Lower lobe of right lung (tissue), 2 donors: ENCODE data around the gene FBXL13. TPM values are rescaled to one million over a fixed set of nuclear protein-coding genes. Genes with fewer than 3 reads are reported as not detected.

Experiments
- ATAC-seq, 2 donors: fragments of 200-7000 bp; cut with Tn5 transposase; one replicate each; pipeline ENCODE4 v1.9.1; 2020 to 2022; ENCODE audit warnings: mild to moderate bottlenecking in 2 of 2, moderate library complexity in 2 of 2
- DNase-seq: peaks from one replicate; pipeline ENCODE4 v3.0.0-alpha.2; 2020
- H3K27ac ChIP-seq: fragments of 200-600 bp; one replicate; pipeline ENCODE4 v1.8.0; 2022
- H3K27me3 ChIP-seq: fragments of 200-600 bp; one replicate; pipeline ENCODE4 v1.8.0; 2022; ENCODE audit warnings: low read depth
- H3K36me3 ChIP-seq: fragments of 200-600 bp; one replicate; pipeline ENCODE4 v1.8.0; 2022; ENCODE audit warnings: mild to moderate bottlenecking
- H3K4me1 ChIP-seq: fragments of 200-600 bp; one replicate; pipeline ENCODE4 v1.8.0; 2022
- H3K4me3 ChIP-seq: fragments of 200-600 bp; one replicate; pipeline ENCODE4 v1.8.0; 2022; ENCODE audit warnings: mild to moderate bottlenecking
- H3K9me3 ChIP-seq: fragments of 200-600 bp; one replicate; pipeline ENCODE4 v1.8.0; 2022
- intact Hi-C: fragments of 100-400 bp; cut with DNase I; formaldehyde crosslinking; loops from one replicate; pipeline ENCODE4 v1.11.0; 2022
- long read RNA-seq: library from polyadenylated mRNA; unstranded; transcript quantifications from one replicate; pipeline ENCODE4 v2.0.0, GENCODE V29; 2021
- total RNA-seq: library from RNA; stranded (reverse); fragmentation: NEBNext Ultra II Directional; extraction: Animal tissue kit (Norgen Biotek cat#: 25700); gene quantifications from one replicate; pipeline ENCODE4 v1.2.1, GENCODE V29; 2021
- TF ChIP-seq, protein P1 (sequence below): fragments of 200-600 bp; IDR thresholded peaks from one replicate; pipeline ENCODE4 v1.8.0; 2022; ENCODE audit warnings: antibody characterized with exemption, mild to moderate bottlenecking
- donor health status: DM: no; HTN: yes; CAD: no; lungs with severe emphysema.

Gene FBXL13
- total RNA-seq = 3.4 TPM
- long read RNA-seq, partial matches to known transcripts = 1 of 14 reads
- long read RNA-seq, other reads (novel, unspliced or antisense) = 13 of 14 reads

DNA sequence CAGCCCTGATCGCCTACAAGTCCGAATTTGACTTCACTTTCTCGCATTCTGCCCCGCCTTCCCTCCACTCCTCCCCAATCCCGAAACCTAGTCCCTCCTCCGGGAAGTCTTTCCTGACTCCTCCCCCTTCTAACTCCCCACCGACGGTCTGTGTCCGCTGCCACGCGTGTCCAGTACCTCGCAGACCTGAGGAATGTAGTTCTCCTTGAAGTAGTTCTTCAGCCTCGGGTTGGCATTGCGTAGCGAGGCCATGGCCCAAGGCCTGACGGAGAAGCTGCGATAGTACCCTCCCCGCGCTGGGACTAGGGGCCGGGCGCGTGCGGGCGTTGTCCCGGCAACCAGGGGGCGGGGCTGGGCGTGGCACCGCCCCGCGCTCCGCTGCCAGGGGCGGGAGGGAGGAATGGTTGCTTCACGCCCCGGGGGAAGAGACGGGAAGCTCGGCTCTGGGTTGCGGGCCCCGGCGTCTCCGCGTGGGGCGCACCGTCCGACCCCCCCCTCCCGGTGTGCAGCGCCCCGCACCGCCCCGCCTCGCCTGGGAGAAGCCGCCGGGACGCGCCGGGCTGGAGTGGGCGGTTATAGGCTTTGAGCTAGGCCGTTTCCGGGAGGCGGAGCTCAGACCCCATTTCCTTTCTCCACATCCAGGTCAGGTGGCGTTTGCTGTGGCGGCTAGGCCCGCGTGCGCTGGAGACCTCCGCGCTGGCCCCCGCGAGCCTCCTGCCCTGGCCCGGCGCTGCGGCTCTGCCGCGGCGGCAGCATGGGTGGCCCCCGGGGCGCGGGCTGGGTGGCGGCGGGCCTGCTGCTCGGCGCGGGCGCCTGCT is at the start of gene FBXL13, which contains the start of gene ARMC10:
Gene FBXL13 (minus strand): TSS at position 278 of the 818 bp plus-strand sequence.
Gene ARMC10 (plus strand): TSS at position 622 of the 818 bp plus-strand sequence. CDS start 133 bp downstream, at position 755.
- ATAC-seq (peak; percentile 98), DNase-seq (peak; percentile 94)
- Histone ChIP-seq H3K27me3 (no peaks in the 10 kb centered on the region), H3K4me1 (peaks cover 20% of the 10 kb centered on the region), H3K4me3 (peak within 1 kb of the TSS; percentile 82), H3K36me3 (no peaks in the 10 kb centered on the region), H3K27ac (peak within 1 kb of the TSS; percentile 92), H3K9me3 (no peaks in the 10 kb centered on the region)
- TF ChIP-seq, protein P1, sequence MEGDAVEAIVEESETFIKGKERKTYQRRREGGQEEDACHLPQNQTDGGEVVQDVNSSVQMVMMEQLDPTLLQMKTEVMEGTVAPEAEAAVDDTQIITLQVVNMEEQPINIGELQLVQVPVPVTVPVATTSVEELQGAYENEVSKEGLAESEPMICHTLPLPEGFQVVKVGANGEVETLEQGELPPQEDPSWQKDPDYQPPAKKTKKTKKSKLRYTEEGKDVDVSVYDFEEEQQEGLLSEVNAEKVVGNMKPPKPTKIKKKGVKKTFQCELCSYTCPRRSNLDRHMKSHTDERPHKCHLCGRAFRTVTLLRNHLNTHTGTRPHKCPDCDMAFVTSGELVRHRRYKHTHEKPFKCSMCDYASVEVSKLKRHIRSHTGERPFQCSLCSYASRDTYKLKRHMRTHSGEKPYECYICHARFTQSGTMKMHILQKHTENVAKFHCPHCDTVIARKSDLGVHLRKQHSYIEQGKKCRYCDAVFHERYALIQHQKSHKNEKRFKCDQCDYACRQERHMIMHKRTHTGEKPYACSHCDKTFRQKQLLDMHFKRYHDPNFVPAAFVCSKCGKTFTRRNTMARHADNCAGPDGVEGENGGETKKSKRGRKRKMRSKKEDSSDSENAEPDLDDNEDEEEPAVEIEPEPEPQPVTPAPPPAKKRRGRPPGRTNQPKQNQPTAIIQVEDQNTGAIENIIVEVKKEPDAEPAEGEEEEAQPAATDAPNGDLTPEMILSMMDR = peak; percentile 40
- intact Hi-C loops = no loop called here

DNA sequence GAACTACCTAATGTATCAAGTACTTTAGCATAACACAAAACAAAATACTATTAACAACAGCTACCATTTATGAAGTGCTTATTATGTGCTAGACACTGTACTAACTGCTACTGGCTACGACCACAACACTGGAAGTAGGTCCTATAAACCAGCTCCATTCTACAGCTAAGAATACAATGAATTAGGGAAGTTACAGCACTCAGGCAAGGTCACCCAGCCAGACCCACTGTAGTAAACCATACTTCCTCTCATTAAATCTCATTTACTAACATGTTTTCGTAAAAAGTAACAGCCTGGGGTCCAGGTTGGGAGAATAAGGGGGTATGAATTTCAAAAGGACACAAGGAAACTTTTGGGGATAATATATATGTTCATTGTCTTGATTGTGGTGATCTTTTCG is 48.9 kb upstream of the FBXL13 start:
- no peak for DNase-seq
- Histone ChIP-seq H3K4me3 (no peak overlapping the region), H3K27me3 (no peaks in the 10 kb centered on the region), H3K27ac (no peak overlapping the region), H3K4me1 (no peaks in the 10 kb centered on the region), H3K9me3 (no peaks in the 10 kb centered on the region), H3K36me3 (peaks cover 58% of the 10 kb centered on the region)
- intact Hi-C loops = no loop called here
- TF ChIP-seq, protein P1 = no peak
- ATAC-seq = no peak

DNA sequence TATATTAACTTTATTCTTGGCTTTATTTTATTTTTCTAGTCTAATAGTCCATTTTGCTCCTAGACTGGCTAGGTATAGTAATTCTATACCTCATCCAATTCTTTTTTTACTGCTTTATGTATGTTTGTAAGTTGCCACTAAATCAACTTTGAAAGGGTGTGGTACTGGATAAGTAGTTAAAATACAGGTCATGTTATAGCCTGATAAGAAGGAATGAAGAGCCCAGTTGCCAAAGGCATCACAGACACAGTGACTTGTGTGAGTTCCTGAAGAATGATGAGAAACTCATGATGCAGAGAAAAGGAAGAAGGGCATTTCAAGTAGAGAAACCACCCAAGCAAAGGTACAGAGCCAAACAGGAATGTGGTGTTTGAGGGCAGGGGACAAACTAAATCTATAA is 47.0 kb upstream of the FBXL13 start:
- intact Hi-C loops = no loop called here
- TF ChIP-seq, protein P1 = no peak
- no peak overlapping the region for H3K27ac ChIP-seq
- H3K9me3 ChIP-seq = no peaks in the 10 kb centered on the region
- H3K4me3 ChIP-seq = no peak overlapping the region
- no peaks in the 10 kb centered on the region for H3K4me1 ChIP-seq
- no peak for DNase-seq
- no peak for ATAC-seq
- no peaks in the 10 kb centered on the region for H3K27me3 ChIP-seq
- peaks cover 42% of the 10 kb centered on the region for H3K36me3 ChIP-seq

DNA sequence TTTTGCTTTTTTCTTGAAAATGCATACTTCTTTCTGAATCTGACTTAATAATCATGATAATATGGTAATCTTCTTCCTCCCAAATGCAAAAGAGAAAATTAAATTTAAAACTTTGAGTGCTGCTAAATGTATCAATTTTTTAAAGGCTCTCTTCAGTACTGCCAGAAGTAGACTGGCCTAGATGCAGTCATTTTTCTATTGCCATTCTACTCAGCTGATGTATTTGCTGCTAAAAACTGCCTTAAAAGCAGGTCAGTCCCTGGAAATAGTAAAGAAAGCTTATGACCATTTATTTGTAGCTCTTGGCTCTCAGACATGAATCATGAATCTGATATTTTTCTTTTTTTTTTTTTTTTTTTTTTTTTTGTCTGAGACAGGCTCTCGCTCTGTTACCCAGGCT is 45.8 kb upstream of the FBXL13 start:
- Histone ChIP-seq H3K4me3 (no peak overlapping the region), H3K36me3 (peaks cover 33% of the 10 kb centered on the region), H3K9me3 (no peaks in the 10 kb centered on the region), H3K27me3 (no peaks in the 10 kb centered on the region), H3K27ac (no peak overlapping the region), H3K4me1 (no peaks in the 10 kb centered on the region)
- TF ChIP-seq, protein P1 = no peak
- intact Hi-C loops = no loop called here
- DNase-seq (no peak), ATAC-seq (no peak)

DNA sequence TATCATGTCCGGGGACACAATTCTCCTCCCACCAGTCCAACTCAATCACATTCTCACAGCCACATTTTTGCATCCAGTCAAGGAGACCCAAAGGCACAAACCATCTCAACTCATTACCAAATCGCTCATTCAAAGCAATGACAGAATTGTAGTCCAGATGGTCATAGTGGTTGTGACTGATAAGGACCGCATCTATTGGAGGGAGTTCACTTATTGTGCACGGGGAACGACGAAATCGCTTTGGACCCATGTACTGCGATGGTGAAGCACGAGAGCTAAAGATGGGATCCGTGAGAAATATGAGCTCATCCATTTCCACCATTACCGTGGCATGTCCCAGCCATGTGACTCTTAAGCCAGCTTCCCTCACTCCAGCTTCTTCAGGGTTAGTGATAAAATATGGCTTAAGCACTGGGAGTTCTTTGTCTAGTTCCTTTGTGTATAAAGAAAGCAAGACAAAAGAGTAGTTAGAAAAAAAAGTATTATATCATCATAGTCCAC is 45.2 kb upstream of the FBXL13 start:
- DNase-seq = no peak
- Histone ChIP-seq H3K36me3 (peaks cover 33% of the 10 kb centered on the region), H3K27ac (no peak overlapping the region), H3K4me1 (no peaks in the 10 kb centered on the region), H3K27me3 (no peaks in the 10 kb centered on the region), H3K9me3 (no peaks in the 10 kb centered on the region), H3K4me3 (no peak overlapping the region)
- intact Hi-C loops = no loop called here
- no peak for ATAC-seq
- TF ChIP-seq, protein P1 = no peak
